Measurements from ENCODE around the gene CNPY2.
"Not testable (repeated sequence)": the region's sequence is repeated elsewhere in the genome, so short reads cannot be mapped to it uniquely, and the experiment has no call there.

CNPY2 gene

GRCh38 chr12:56358836-56359532, 43.2 kb upstream of the CNPY2 start:
- Histone ChIP-seq H3K4me1 (ENCODE audit: control insufficient read depth in 1 of 2, insufficient read depth in 1 of 2, low read depth in 1 of 2, low read length in 1 of 2) (peaks cover 17 to 18% of the 10 kb centered on the region in 2 experiments), H3K27ac (peak overlapping the region; percentile 85), H3K27me3 (no peaks in the 10 kb centered on the region), H3K4me3 (ENCODE audit: low read depth in 1 of 2, low read length in 1 of 2) (peak overlapping the region; percentile 78 to 79), H3K9me3 (no peaks in the 10 kb centered on the region), H3K36me3 (peaks cover 28% of the 10 kb centered on the region)
- no peak for TF ChIP-seq CTCF (IDR thresholded peaks at IDR 0.05)

GRCh38 chr12:56351325-56351724, 35.5 kb upstream of the CNPY2 start:
- Histone ChIP-seq H3K27me3 (no peaks in the 10 kb centered on the region), H3K4me1 (ENCODE audit: control insufficient read depth in 1 of 2, insufficient read depth in 1 of 2, low read depth in 1 of 2, low read length in 1 of 2) (no peaks in the 10 kb centered on the region), H3K36me3 (peaks cover 97% of the 10 kb centered on the region), H3K27ac (no peak overlapping the region), H3K4me3 (ENCODE audit: low read depth in 1 of 2, low read length in 1 of 2) (no peak overlapping the region), H3K9me3 (no peaks in the 10 kb centered on the region)
- no peak for TF ChIP-seq CTCF (IDR thresholded peaks at IDR 0.05)

GRCh38 chr12:56350662-56351061, 34.9 kb upstream of the CNPY2 start:
- Histone ChIP-seq H3K36me3 (peaks cover 97% of the 10 kb centered on the region), H3K4me3 (ENCODE audit: low read depth in 1 of 2, low read length in 1 of 2) (no peak overlapping the region), H3K4me1 (ENCODE audit: control insufficient read depth in 1 of 2, insufficient read depth in 1 of 2, low read depth in 1 of 2, low read length in 1 of 2) (no peaks in the 10 kb centered on the region), H3K27ac (no peak overlapping the region), H3K27me3 (no peaks in the 10 kb centered on the region), H3K9me3 (no peaks in the 10 kb centered on the region)
- TF ChIP-seq CTCF (IDR thresholded peaks at IDR 0.05) = no peak

GRCh38 chr12:56348776-56349175, 33.0 kb upstream of the CNPY2 start:
- peaks cover 97% of the 10 kb centered on the region for H3K36me3 ChIP-seq
- TF ChIP-seq CTCF (IDR thresholded peaks at IDR 0.05) = no peak

GRCh38 chr12:56347255-56347654, 31.5 kb upstream of the CNPY2 start:
- H3K9me3 ChIP-seq; H3K27ac ChIP-seq; H3K4me1 ChIP-seq (ENCODE audit: control insufficient read depth in 1 of 2, insufficient read depth in 1 of 2, low read depth in 1 of 2, low read length in 1 of 2); H3K27me3 ChIP-seq; H3K4me3 ChIP-seq (ENCODE audit: low read depth in 1 of 2, low read length in 1 of 2): not testable (repeated sequence)
- H3K36me3 ChIP-seq = peaks cover 97% of the 10 kb centered on the region

More at GRCh38 chr12:56348776-56349175, 33.0 kb upstream of the CNPY2 start:
- H3K27me3 ChIP-seq = no peaks in the 10 kb centered on the region
- no peaks in the 10 kb centered on the region for H3K4me1 ChIP-seq (ENCODE audit: control insufficient read depth in 1 of 2, insufficient read depth in 1 of 2, low read depth in 1 of 2, low read length in 1 of 2)
- no peaks in the 10 kb centered on the region for H3K9me3 ChIP-seq
- no peak overlapping the region for H3K27ac ChIP-seq
- H3K4me3 ChIP-seq (ENCODE audit: low read depth in 1 of 2, low read length in 1 of 2) = no peak overlapping the region

- TF ChIP-seq CTCF (IDR thresholded peaks at IDR 0.05) = no peak
- H3K36me3 ChIP-seq = peaks cover 97% of the 10 kb centered on the region
- no peak overlapping the region for H3K4me3 ChIP-seq (ENCODE audit: low read depth in 1 of 2, low read length in 1 of 2)
- H3K27ac ChIP-seq = no peak overlapping the region
- H3K4me1 ChIP-seq (ENCODE audit: control insufficient read depth in 1 of 2, insufficient read depth in 1 of 2, low read depth in 1 of 2, low read length in 1 of 2) = no peaks in the 10 kb centered on the region
- H3K27me3 ChIP-seq = no peaks in the 10 kb centered on the region
- H3K9me3 ChIP-seq = no peaks in the 10 kb centered on the region
These were observed 30.9 kb upstream of the CNPY2 start for GRCh38 chr12:56346675-56347074.

GRCh38 chr12:56342290-56342689, 26.5 kb upstream of the CNPY2 start:
- peaks cover 16 to 17% of the 10 kb centered on the region in 2 experiments for H3K4me1 ChIP-seq (ENCODE audit: control insufficient read depth in 1 of 2, insufficient read depth in 1 of 2, low read depth in 1 of 2, low read length in 1 of 2)
- H3K4me3 ChIP-seq (ENCODE audit: low read depth in 1 of 2, low read length in 1 of 2); H3K27me3 ChIP-seq; H3K9me3 ChIP-seq; H3K27ac ChIP-seq: not testable (repeated sequence)
- H3K36me3 ChIP-seq = peaks cover 63% of the 10 kb centered on the region

Data from neutrophil (primary cell).